Lung (tissue), 12 donors: ENCODE data around the gene CYP4B1. TPM values are rescaled to one million over a fixed set of nuclear protein-coding genes. Genes with fewer than 3 reads are reported as not detected.

ENCODE experiments used
- ATAC-seq: fragments of 200-7000 bp; cut with Tn5 transposase; one replicate; pipeline ENCODE4 v1.9.1; 2020; ENCODE audit warnings: moderate number of reproducible peaks; ENCODE audit not compliant: insufficient read depth, low FRiP score
- DNase-seq, 3 donors: peaks; one replicate each; pipeline ENCODE4 v3.0.0-alpha.2; 2013 to 2017
- H3K27ac ChIP-seq, 2 donors: one replicate each; pipeline ENCODE4 v1.5.1; 2013; ENCODE audit warnings: mild to moderate bottlenecking in 2 of 2, moderate library complexity in 2 of 2, control low read depth in 1 of 2, inconsistent platforms in 1 of 2, low read depth in 1 of 2, low read length in 1 of 2
- H3K27me3 ChIP-seq, 3 donors: one replicate each; pipeline ENCODE4 v1.5.1; 2013; ENCODE audit warnings: low read length in 2 of 3; ENCODE audit not compliant: control insufficient read depth in 3 of 3, insufficient read depth in 3 of 3
- H3K36me3 ChIP-seq, 4 donors: one replicate each; pipeline ENCODE4 v1.5.1; 2013; ENCODE audit warnings: low read length in 4 of 4, mild to moderate bottlenecking in 1 of 4, moderate library complexity in 1 of 4; ENCODE audit not compliant: control insufficient read depth in 4 of 4, insufficient read depth in 4 of 4
- H3K4me1 ChIP-seq, 5 donors: one replicate each; pipeline ENCODE4 v1.5.1; 2013; ENCODE audit warnings: low read length in 5 of 5, mild to moderate bottlenecking in 2 of 5, moderate library complexity in 1 of 5; ENCODE audit not compliant: control insufficient read depth in 5 of 5, insufficient read depth in 5 of 5
- H3K4me3 ChIP-seq: one replicate; pipeline ENCODE4 v1.5.1; 2013; ENCODE audit warnings: mild to moderate bottlenecking, control low read depth, moderate library complexity
- H3K9ac ChIP-seq, 2 donors: one replicate each; pipeline ENCODE4 v1.5.1; 2013; ENCODE audit warnings: low read length in 2 of 2, control low read depth in 1 of 2; ENCODE audit not compliant: insufficient read depth in 1 of 2
- H3K9me3 ChIP-seq, 4 donors: one replicate each; pipeline ENCODE4 v1.5.1; 2013; ENCODE audit warnings: low read length in 3 of 4, mild to moderate bottlenecking in 1 of 4, moderate library complexity in 1 of 4; ENCODE audit not compliant: control insufficient read depth in 4 of 4, insufficient read depth in 3 of 4
- WGBS, 2 donors: extraction: QIAGEN DNeasy Blood & Tissue Kit; methylation state at CpG; one replicate each; pipeline ENCODE4 v1.1.7; 2013; 5-methylcytosine and 5-hydroxymethylcytosine counted together
- polyA plus RNA-seq, 2 donors: library from polyadenylated mRNA; stranded (reverse); fragments of 200-250 nt; gene quantifications; one replicate each; pipeline ENCODE4 v1.2.1, GENCODE V29; 2013
- total RNA-seq, 2 donors: library from RNA; depleted of rRNA in 1 of 2; stranded (reverse); fragments of >200 nt in 1 of 2; gene quantifications; one replicate each; pipeline ENCODE4 v1.2.1, GENCODE V29; 2014 to 2021
- TF ChIP-seq, protein P1 (sequence below): IDR thresholded peaks from 2 replicates; pipeline ENCODE4 v1.5.1; 2012; ENCODE audit warnings: mild to moderate bottlenecking; ENCODE audit errors: control extremely low read depth, extremely low read depth
- donor health status: control.
- donor health status: control.
- donor health status: Bipolar disorder and iron deficiency.
- donor health status: healthy.
- donor health status: DM: yes; HTN: yes; CAD: no.

The CYP4B1 gene
- total and polyA plus RNA-seq, 4 donors, result 75.7 to 180 (median 157) TPM

DNA sequence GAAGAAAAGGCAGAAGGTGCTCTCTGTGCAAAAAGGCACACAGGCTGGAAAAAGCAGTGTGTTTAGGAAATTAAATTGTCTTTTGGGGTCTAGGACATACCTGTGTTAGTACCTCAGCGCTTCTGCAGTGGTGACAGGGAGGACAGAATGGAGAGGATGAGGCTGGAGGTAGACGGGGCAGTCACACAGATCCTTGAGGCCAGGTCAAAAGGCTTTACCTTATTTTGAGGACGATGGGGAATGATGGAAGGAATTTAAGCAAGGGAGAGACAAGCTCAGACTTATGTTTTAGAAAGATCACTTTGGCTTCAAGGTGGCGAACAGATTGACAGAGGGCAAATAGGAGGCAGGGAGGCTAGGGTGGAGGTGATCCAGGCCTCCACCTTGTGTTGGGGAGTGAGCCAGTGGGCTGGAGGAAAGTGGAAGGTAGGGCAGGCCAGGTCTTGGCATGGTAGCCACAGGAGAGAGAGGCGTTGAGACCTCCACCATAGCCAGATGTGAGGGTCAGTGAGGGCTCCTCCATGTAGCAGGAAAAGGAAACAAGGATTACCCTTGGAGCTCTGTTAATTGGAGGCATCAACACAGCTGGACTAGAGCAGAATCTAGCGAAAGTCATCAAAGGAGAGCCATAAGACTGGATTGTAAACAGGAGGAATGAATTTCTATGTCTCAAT is 4.2 kb downstream of the CYP4B1 start:
- ATAC-seq, result no peak
- H3K9ac ChIP-seq, result no peak overlapping the region
- peaks cover 0 to 29% (median 0%) of the 10 kb centered on the region in 5 donors for H3K4me1 ChIP-seq
- no peak overlapping the region for H3K4me3 ChIP-seq
- no peaks in the 10 kb centered on the region for H3K27me3 ChIP-seq
- TF ChIP-seq, protein P1, sequence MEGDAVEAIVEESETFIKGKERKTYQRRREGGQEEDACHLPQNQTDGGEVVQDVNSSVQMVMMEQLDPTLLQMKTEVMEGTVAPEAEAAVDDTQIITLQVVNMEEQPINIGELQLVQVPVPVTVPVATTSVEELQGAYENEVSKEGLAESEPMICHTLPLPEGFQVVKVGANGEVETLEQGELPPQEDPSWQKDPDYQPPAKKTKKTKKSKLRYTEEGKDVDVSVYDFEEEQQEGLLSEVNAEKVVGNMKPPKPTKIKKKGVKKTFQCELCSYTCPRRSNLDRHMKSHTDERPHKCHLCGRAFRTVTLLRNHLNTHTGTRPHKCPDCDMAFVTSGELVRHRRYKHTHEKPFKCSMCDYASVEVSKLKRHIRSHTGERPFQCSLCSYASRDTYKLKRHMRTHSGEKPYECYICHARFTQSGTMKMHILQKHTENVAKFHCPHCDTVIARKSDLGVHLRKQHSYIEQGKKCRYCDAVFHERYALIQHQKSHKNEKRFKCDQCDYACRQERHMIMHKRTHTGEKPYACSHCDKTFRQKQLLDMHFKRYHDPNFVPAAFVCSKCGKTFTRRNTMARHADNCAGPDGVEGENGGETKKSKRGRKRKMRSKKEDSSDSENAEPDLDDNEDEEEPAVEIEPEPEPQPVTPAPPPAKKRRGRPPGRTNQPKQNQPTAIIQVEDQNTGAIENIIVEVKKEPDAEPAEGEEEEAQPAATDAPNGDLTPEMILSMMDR, result no peak
- no peaks in the 10 kb centered on the region for H3K36me3 ChIP-seq
- WGBS, 2 donors, result 84 to 86% methylated on average over 6 of the region's 6 CpGs
- peak overlapping the region in 1 of 2 donors; percentile 44 for H3K27ac ChIP-seq
- H3K9me3 ChIP-seq, result no peaks in the 10 kb centered on the region
- DNase-seq, result no peak

GRCh38 chr1:46804027-46804889 is 5.4 kb downstream of the CYP4B1 start:
- Histone ChIP-seq H3K4me3 (no peak overlapping the region), H3K27me3 (no peaks in the 10 kb centered on the region), H3K4me1 (peaks cover 0 to 25% (median 0%) of the 10 kb centered on the region in 5 donors), H3K9ac (no peak overlapping the region), H3K36me3 (no peaks in the 10 kb centered on the region), H3K9me3 (no peaks in the 10 kb centered on the region), H3K27ac (peak overlapping the region in 1 of 2 donors; percentile 72)
- ATAC-seq, result no peak
- peak in 1 of 3 donors; percentile 6 for DNase-seq
- TF ChIP-seq, protein P1, result no peak
- WGBS, 2 donors, result 75 to 83% methylated on average over 2 of the region's 2 CpGs

DNA sequence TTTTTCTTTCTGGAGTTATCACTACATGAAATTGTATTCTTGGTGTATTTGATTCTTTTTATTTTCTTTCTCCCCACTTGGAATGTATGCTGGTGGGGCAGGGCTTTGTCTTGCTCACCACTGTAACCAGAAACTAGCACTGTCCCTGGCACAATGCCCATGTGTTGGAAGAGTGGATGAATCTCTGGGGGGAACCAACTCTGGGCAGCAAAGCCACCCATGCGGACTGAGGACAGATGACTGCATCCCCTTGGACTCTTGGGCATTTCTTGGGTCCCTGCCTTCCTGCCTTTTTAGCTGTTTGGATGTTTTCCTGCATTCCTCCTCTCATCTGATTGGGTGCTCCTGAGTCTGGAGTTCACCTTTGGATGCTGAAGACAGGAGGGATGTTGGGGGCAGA is 6.1 kb downstream of the CYP4B1 start:
- no peaks in the 10 kb centered on the region for H3K27me3 ChIP-seq
- DNase-seq (no peak), ATAC-seq (no peak)
- 71 to 86% methylated on average over 1 of the region's 1 CpG for WGBS, 2 donors
- H3K9me3 ChIP-seq, result no peaks in the 10 kb centered on the region
- no peak overlapping the region for H3K4me3 ChIP-seq
- H3K4me1 ChIP-seq, result peaks cover 0 to 25% (median 0%) of the 10 kb centered on the region in 5 donors
- no peak overlapping the region for H3K9ac ChIP-seq
- H3K27ac ChIP-seq, result peak overlapping the region in 1 of 2 donors; percentile 62
- TF ChIP-seq, protein P1, result no peak
- no peaks in the 10 kb centered on the region for H3K36me3 ChIP-seq
